Transverse colon (tissue), 4 donors: ENCODE data around the gene CRYBB2.
"Not testable (repeated sequence)": the region's sequence is repeated elsewhere in the genome, so short reads cannot be mapped to it uniquely, and the experiment has no call there.

Experiments
- EP300 ChIP-seq: sonication (generic); formaldehyde crosslinking; IDR thresholded peaks from one replicate; pipeline ENCODE4 v1.6.1; 2017; ENCODE audit warnings: antibody characterized with exemption, low read depth
- POLR2A ChIP-seq: fragments of 450-650 bp; IDR thresholded peaks from one replicate; pipeline ENCODE4 v1.6.1; 2016; ENCODE audit warnings: antibody characterized with exemption, mild to moderate bottlenecking, moderate library complexity
- POLR2AphosphoS5 ChIP-seq, 3 donors: sonication (generic); formaldehyde crosslinking; IDR thresholded peaks; one replicate each; pipeline ENCODE4 v1.6.1; 2016; ENCODE audit warnings: antibody characterized with exemption in 3 of 3
- TF ChIP-seq, protein P1 (sequence below), 5 experiments: fragments of 200-600 bp in 3 of 5; fragments of 450-650 bp in 2 of 5; sonication (generic) in 3 of 5; IDR thresholded peaks; 1 replicate in 2 of 5; 2 replicates in 3 of 5; pipeline ENCODE4 v1.5.1; 2016 to 2017; ENCODE audit warnings: antibody characterized with exemption in 5 of 5, inconsistent platforms in 3 of 5, mild to moderate bottlenecking in 2 of 5, moderate library complexity in 1 of 5

DNA sequence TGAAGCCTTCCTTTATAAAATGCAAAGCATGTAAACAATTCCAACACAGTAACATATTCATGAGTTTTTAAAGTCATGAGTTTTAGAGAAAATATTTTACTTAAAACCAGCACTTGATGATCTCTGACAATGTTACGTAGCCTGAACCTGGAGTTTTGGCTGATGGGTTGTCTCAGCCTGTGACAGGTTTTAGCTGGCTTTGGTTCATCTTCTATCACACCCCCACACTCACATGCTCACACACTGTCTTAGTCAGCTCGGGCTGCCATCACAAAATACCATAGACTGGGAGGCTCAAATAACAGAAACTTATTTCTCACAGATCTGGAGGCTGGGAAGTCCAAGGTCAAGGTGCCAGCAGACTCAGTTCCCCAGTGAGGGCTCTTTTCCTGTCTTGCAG lies 50.6 kb downstream of the CRYBB2 start:
- TF ChIP-seq, protein P1, sequence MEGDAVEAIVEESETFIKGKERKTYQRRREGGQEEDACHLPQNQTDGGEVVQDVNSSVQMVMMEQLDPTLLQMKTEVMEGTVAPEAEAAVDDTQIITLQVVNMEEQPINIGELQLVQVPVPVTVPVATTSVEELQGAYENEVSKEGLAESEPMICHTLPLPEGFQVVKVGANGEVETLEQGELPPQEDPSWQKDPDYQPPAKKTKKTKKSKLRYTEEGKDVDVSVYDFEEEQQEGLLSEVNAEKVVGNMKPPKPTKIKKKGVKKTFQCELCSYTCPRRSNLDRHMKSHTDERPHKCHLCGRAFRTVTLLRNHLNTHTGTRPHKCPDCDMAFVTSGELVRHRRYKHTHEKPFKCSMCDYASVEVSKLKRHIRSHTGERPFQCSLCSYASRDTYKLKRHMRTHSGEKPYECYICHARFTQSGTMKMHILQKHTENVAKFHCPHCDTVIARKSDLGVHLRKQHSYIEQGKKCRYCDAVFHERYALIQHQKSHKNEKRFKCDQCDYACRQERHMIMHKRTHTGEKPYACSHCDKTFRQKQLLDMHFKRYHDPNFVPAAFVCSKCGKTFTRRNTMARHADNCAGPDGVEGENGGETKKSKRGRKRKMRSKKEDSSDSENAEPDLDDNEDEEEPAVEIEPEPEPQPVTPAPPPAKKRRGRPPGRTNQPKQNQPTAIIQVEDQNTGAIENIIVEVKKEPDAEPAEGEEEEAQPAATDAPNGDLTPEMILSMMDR (IDR thresholded peaks at IDR 0.05): not testable (repeated sequence)
- TF ChIP-seq POLR2A; EP300; POLR2AphosphoS5 (IDR thresholded peaks at IDR 0.05): not testable (repeated sequence)
